IMR-90 (cell line): ENCODE measurements around the gene MYO1D. TPM values are rescaled to one million over a fixed set of nuclear protein-coding genes. Genes with fewer than 3 reads are reported as not detected.

Experiments
- ATAC-seq: fragments of 200-7000 bp; cut with Tn5 transposase; 2 replicates; pipeline ENCODE4 v1.9.1; 2020; ENCODE audit warnings: low read depth, mild to moderate bottlenecking, moderate library complexity
- BruUV-seq: library from RNA; stranded (reverse); fragments of 400-500 nt; replicated peaks from 2 replicates; lab custom pipeline; 2021; lab: Mats Ljungman, UMichigan
- CTCF ChIA-PET: fragments of 300-600 bp; formaldehyde crosslinking; extraction: SDS; loops from one replicate; lab custom pipeline; 2021; ENCODE audit warnings: antibody characterized with exemption; lab: Yijun Ruan, JAX
- POLR2A ChIA-PET: fragments of 300-600 bp; sonication (Branson Sonifier 250); formaldehyde crosslinking; loops from one replicate; lab custom pipeline; 2022; ENCODE audit warnings: antibody characterized with exemption; ENCODE audit not compliant: unreplicated experiment; lab: Charles Lee
- DNase-seq: peaks from one replicate; pipeline ENCODE4 v3.0.0; 2013
- H2AFZ ChIP-seq: replicated peaks from 2 replicates; pipeline ENCODE3; 2013; ENCODE audit warnings: low read length, mild to moderate bottlenecking; ENCODE audit not compliant: poor library complexity
- H2AK5ac ChIP-seq: 2 replicates; pipeline ENCODE4 v1.6.1; 2013; ENCODE audit warnings: low read depth, low read length, inconsistent platforms
- H2AK9ac ChIP-seq: replicated peaks from 2 replicates; pipeline ENCODE3; 2013; ENCODE audit warnings: mild to moderate bottlenecking, low read depth, low read length, moderate library complexity; ENCODE audit not compliant: poor library complexity
- H2BK120ac ChIP-seq: 2 replicates; pipeline ENCODE4 v1.6.1; 2013; ENCODE audit warnings: low read depth, low read length, inconsistent platforms
- H2BK15ac ChIP-seq: 3 replicates; pipeline ENCODE4 v1.6.1; 2013; ENCODE audit warnings: low read depth, low read length, inconsistent platforms
- H2BK20ac ChIP-seq: 2 replicates; pipeline ENCODE4 v1.6.1; 2013; ENCODE audit warnings: low read depth, mild to moderate bottlenecking, inconsistent platforms, low read length, moderate library complexity
- H2BK5ac ChIP-seq: 2 replicates; pipeline ENCODE4 v1.6.1; 2013; ENCODE audit warnings: mild to moderate bottlenecking, low read depth, low read length, inconsistent platforms; ENCODE audit not compliant: poor library complexity, severe bottlenecking
- H3K14ac ChIP-seq: replicated peaks from 2 replicates; pipeline ENCODE4 v1.6.1; 2013; ENCODE audit warnings: low read depth, low read length, inconsistent platforms
- H3K18ac ChIP-seq: 2 replicates; pipeline ENCODE4 v1.6.1; 2013; ENCODE audit warnings: low read depth, low read length, control low read depth
- H3K23ac ChIP-seq: 2 replicates; pipeline ENCODE4 v1.6.1; 2013; ENCODE audit warnings: low read depth, low read length, inconsistent platforms
- H3K27ac ChIP-seq: 2 replicates; pipeline ENCODE4 v1.5.1; 2013; ENCODE audit warnings: mild to moderate bottlenecking, control low read depth, low read length; ENCODE audit not compliant: insufficient read depth
- H3K27me3 ChIP-seq: 2 replicates; pipeline ENCODE4 v1.6.1; 2013; ENCODE audit warnings: low read length; ENCODE audit not compliant: control insufficient read depth, insufficient read depth
- H3K36me3 ChIP-seq: 2 replicates; pipeline ENCODE4 v1.6.1; 2013; ENCODE audit warnings: low read length, mixed read lengths; ENCODE audit not compliant: control insufficient read depth, insufficient read depth
- H3K4ac ChIP-seq: 2 replicates; pipeline ENCODE4 v1.6.1; 2013; ENCODE audit warnings: low read depth, low read length, inconsistent platforms
- H3K4me1 ChIP-seq: 2 replicates; pipeline ENCODE4 v1.6.1; 2013; ENCODE audit warnings: low read length, mixed read lengths; ENCODE audit not compliant: control insufficient read depth, insufficient read depth
- H3K4me2 ChIP-seq: 2 replicates; pipeline ENCODE4 v1.6.1; 2013; ENCODE audit warnings: low read depth, mild to moderate bottlenecking, control low read depth, low read length, moderate library complexity
- H3K4me3 ChIP-seq: 2 replicates; pipeline ENCODE4 v1.5.1; 2013; ENCODE audit warnings: low read depth, mild to moderate bottlenecking, control low read depth, low read length, moderate library complexity; ENCODE audit not compliant: insufficient read depth
- H3K56ac ChIP-seq: 2 replicates; pipeline ENCODE4 v1.6.1; 2013; ENCODE audit warnings: low read length, inconsistent platforms; ENCODE audit not compliant: insufficient read depth; ENCODE audit errors: extremely low read depth
- H3K79me1 ChIP-seq, 2 experiments: 2 replicates each; pipeline ENCODE4 v1.6.1; 2013; ENCODE audit warnings: low read length in 2 of 2, inconsistent platforms in 1 of 2, low read depth in 1 of 2
- H3K9ac ChIP-seq: 2 replicates; pipeline ENCODE4 v1.6.1; 2013; ENCODE audit warnings: low read depth, low read length, control low read depth
- H3K9me1 ChIP-seq: 2 replicates; pipeline ENCODE4 v1.6.1; 2013; ENCODE audit warnings: low read length, inconsistent platforms; ENCODE audit not compliant: insufficient read depth
- H3K9me3 ChIP-seq: 2 replicates; pipeline ENCODE4 v1.6.1; 2013; ENCODE audit warnings: low read length; ENCODE audit not compliant: control insufficient read depth, insufficient read depth
- H4K20me1 ChIP-seq: 2 replicates; pipeline ENCODE4 v1.6.1; 2013; ENCODE audit warnings: low read length, inconsistent platforms; ENCODE audit not compliant: insufficient read depth
- H4K5ac ChIP-seq: 2 replicates; pipeline ENCODE4 v1.6.1; 2013; ENCODE audit warnings: mild to moderate bottlenecking, low read depth, low read length, control low read depth
- H4K8ac ChIP-seq, 2 experiments: 2 replicates each; pipeline ENCODE4 v1.6.1; 2013; ENCODE audit warnings: low read depth in 2 of 2, low read length in 2 of 2, control low read depth in 1 of 2, inconsistent platforms in 1 of 2
- H4K91ac ChIP-seq: 2 replicates; pipeline ENCODE4 v1.6.1; 2013; ENCODE audit warnings: low read depth, low read length, inconsistent platforms; ENCODE audit not compliant: insufficient read depth
- CEBPB ChIP-seq: IDR thresholded peaks from 2 replicates; pipeline ENCODE4 v1.6.1; 2012; ENCODE audit warnings: low read depth, low read length, improper control_type of control experiment
- FOS ChIP-seq: fragments of 150-350 bp; IDR thresholded peaks from 2 replicates; pipeline ENCODE4 v1.6.1; 2016; ENCODE audit warnings: low read depth, low read length
- MAZ ChIP-seq: IDR thresholded peaks from 2 replicates; pipeline ENCODE4 v1.6.1; 2012; ENCODE audit warnings: low read depth, mild to moderate bottlenecking, low read length, improper control_type of control experiment, moderate library complexity, borderline replicate concordance
- RAD21 ChIP-seq: IDR thresholded peaks from 2 replicates; pipeline ENCODE4 v1.6.1; 2012; ENCODE audit warnings: low read length, improper control_type of control experiment
- RCOR1 ChIP-seq: IDR thresholded peaks from 2 replicates; pipeline ENCODE4 v1.6.1; 2012; ENCODE audit warnings: mild to moderate bottlenecking, low read length, improper control_type of control experiment; ENCODE audit not compliant: insufficient replicate concordance
- RFX5 ChIP-seq: IDR thresholded peaks from 2 replicates; pipeline ENCODE4 v1.8.0; 2012; ENCODE audit warnings: low read depth, mild to moderate bottlenecking, low read length, moderate library complexity
- SMC3 ChIP-seq: fragments of 150-350 bp; IDR thresholded peaks from 2 replicates; pipeline ENCODE4 v1.6.1; 2016; ENCODE audit warnings: low read depth, mild to moderate bottlenecking, antibody characterized with exemption, low read length, moderate library complexity
- USF2 ChIP-seq: fragments of 150-350 bp; IDR thresholded peaks from 2 replicates; pipeline ENCODE4 v1.6.1; 2017; ENCODE audit warnings: mild to moderate bottlenecking, antibody characterized with exemption, low read length, low read depth
- WGBS, 2 experiments: methylation state at CpG; one replicate each; pipeline versions ENCODE4 v1.1.5 to v1.1.7; 2013; ENCODE audit warnings: missing lambda C conversion rate in 2 of 2; ENCODE audit not compliant: insufficient read length in 1 of 2; ENCODE audit errors: extremely low coverage in 2 of 2; 5-methylcytosine and 5-hydroxymethylcytosine counted together
- dilution Hi-C: fragments of 300-500 bp; cut with HindIII; formaldehyde crosslinking; loops from one replicate; pipeline ENCODE4 v1.14.3; 2018; ENCODE audit warnings: low sequenced_read_pairs; ENCODE audit not compliant: unreplicated experiment
- in situ Hi-C: fragments of 300-500 bp; cut with MboI; formaldehyde crosslinking; loops from 3 replicates; pipeline ENCODE4 v1.14.3; 2019; ENCODE audit warnings: low sequenced_read_pairs, inconsistent platforms, mixed read lengths
- intact Hi-C: fragments of 100-400 bp; cut with micrococcal nuclease; formaldehyde crosslinking; loops from 2 replicates; pipeline ENCODE4 v1.10.0; 2022
- polyA plus RNA-seq, 3 experiments: library from polyadenylated mRNA; depleted of rRNA; stranded (reverse); fragments of >200 nt; gene quantifications; 2 replicates each; pipeline ENCODE4 v1.2.3, GENCODE V29; 2012; ENCODE audit warnings: low replicate concordance in 1 of 3
- total RNA-seq: library from RNA; depleted of rRNA; stranded (reverse); fragments of >200 nt; gene quantifications from 2 replicates; pipeline ENCODE4 v1.2.3, GENCODE V29; 2012
- TF ChIP-seq, protein P1 (sequence below): fragments of 150-350 bp; IDR thresholded peaks from 2 replicates; pipeline ENCODE4 v1.6.1; 2016; ENCODE audit warnings: low read depth, mild to moderate bottlenecking, low read length, moderate library complexity, borderline replicate concordance
- TF ChIP-seq, protein P2 (sequence below): conservative IDR thresholded peaks from 2 replicates; pipeline ENCODE4 v1.5.1; 2012; ENCODE audit warnings: mild to moderate bottlenecking, low read depth, low read length, improper control_type of control experiment

The MYO1D gene
- total and polyA plus RNA-seq, 2 of the 4 experiments (the other 2 are of a cell fraction), result 0.63 to 0.90 TPM

GRCh38 chr17:32875230-32875917 is 1.6 kb downstream of the MYO1D start:
- H3K4me1 ChIP-seq, result peaks cover 2% of the 10 kb centered on the region
- no peak overlapping the region for H3K9ac ChIP-seq
- no peak overlapping the region for H3K56ac ChIP-seq
- H2BK120ac ChIP-seq, result no peak overlapping the region
- H3K23ac ChIP-seq, result no peak overlapping the region
- no peak overlapping the region for H3K4me2 ChIP-seq
- no peak overlapping the region for H2AK5ac ChIP-seq
- peaks cover 7% of the 10 kb centered on the region for H3K27me3 ChIP-seq
- H3K4me3 ChIP-seq, result no peak overlapping the region
- no peak overlapping the region for H2AK9ac ChIP-seq
- no peak overlapping the region for H4K5ac ChIP-seq
- no peak overlapping the region for H2AFZ ChIP-seq
- no peaks in the 10 kb centered on the region for H3K36me3 ChIP-seq
- H3K18ac ChIP-seq, result no peak overlapping the region
- H2BK5ac ChIP-seq, result no peak overlapping the region
- H3K9me1 ChIP-seq, result no peaks in the 10 kb centered on the region
- H4K91ac ChIP-seq, result no peak overlapping the region
- POLR2A ChIA-PET, result interaction anchor here (0.7 kb wide), 1 partner anchor 83 kb away, joined by 3 read pairs; no protein-coding TSS in a partner anchor
- dilution Hi-C loops (no loop called here), intact Hi-C loops (loop anchor here (5.0 kb wide), 2 partner anchors 52 to 877 kb away; partner anchors contain the start of gene TMEM98), in situ Hi-C loops (no loop called here)
- H4K8ac ChIP-seq, result no peak overlapping the region
- no peaks in the 10 kb centered on the region for H4K20me1 ChIP-seq
- H2BK15ac ChIP-seq, result no peak overlapping the region
- no peaks in the 10 kb centered on the region for H3K9me3 ChIP-seq
- H3K27ac ChIP-seq, result no peak overlapping the region
- H3K4ac ChIP-seq, result no peak overlapping the region
- H3K14ac ChIP-seq, result no peak overlapping the region
- CTCF ChIA-PET, result interaction anchor here (1.5 to 2.6 kb wide), 3 partner anchors 10 to 34 kb away, joined by 3 to 15 read pairs (median 9); no protein-coding TSS in a partner anchor
- WGBS, 2 experiments, result no CpG with 5 or more reads among the region's 2 CpGs
- no peak for TF ChIP-seq FOS
- TF ChIP-seq RCOR1, result no peak
- no peak for TF ChIP-seq RFX5
- TF ChIP-seq SMC3, result no peak
- no peak for TF ChIP-seq RAD21
- no peak for TF ChIP-seq MAZ
- no peak for TF ChIP-seq CEBPB
- TF ChIP-seq USF2, result no peak
- TF ChIP-seq, protein P1, sequence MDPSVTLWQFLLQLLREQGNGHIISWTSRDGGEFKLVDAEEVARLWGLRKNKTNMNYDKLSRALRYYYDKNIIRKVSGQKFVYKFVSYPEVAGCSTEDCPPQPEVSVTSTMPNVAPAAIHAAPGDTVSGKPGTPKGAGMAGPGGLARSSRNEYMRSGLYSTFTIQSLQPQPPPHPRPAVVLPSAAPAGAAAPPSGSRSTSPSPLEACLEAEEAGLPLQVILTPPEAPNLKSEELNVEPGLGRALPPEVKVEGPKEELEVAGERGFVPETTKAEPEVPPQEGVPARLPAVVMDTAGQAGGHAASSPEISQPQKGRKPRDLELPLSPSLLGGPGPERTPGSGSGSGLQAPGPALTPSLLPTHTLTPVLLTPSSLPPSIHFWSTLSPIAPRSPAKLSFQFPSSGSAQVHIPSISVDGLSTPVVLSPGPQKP, result no peak
- TF ChIP-seq, protein P2, sequence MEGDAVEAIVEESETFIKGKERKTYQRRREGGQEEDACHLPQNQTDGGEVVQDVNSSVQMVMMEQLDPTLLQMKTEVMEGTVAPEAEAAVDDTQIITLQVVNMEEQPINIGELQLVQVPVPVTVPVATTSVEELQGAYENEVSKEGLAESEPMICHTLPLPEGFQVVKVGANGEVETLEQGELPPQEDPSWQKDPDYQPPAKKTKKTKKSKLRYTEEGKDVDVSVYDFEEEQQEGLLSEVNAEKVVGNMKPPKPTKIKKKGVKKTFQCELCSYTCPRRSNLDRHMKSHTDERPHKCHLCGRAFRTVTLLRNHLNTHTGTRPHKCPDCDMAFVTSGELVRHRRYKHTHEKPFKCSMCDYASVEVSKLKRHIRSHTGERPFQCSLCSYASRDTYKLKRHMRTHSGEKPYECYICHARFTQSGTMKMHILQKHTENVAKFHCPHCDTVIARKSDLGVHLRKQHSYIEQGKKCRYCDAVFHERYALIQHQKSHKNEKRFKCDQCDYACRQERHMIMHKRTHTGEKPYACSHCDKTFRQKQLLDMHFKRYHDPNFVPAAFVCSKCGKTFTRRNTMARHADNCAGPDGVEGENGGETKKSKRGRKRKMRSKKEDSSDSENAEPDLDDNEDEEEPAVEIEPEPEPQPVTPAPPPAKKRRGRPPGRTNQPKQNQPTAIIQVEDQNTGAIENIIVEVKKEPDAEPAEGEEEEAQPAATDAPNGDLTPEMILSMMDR, result no peak
- BruUV-seq, result no TSS peak
- no peak for DNase-seq
- H3K79me1 ChIP-seq, result no peaks in the 10 kb centered on the region
- ATAC-seq, result no peak
- H2BK20ac ChIP-seq, result no peak overlapping the region
